ENCODE results near the gene NDC1.
"Not testable (repeated sequence)": the region's sequence is repeated elsewhere in the genome, so short reads cannot be mapped to it uniquely, and the experiment has no call there.

NDC1 gene

DNA sequence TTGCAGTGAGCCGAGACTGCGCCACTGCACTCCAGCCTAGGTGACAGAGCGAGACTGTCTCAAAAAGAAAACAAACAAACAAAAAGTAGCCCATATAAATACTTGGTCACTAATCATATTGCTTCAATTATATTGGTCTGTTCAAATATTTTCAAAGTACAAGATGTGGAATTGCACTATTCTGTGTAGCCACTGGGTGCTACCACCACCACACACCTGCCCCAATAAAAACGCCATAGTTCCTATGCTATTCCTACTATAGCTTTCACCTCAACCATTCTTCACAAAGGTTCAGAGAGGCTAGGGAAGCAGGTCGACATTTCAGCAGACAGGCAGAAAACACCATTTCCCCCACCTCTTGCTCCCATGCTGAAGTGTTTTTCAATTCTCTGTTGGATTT is 16.7 kb downstream of the NDC1 start:
- no peak for DNase-seq

- DNase-seq, result no peak
Measured at GRCh38 chr1:53819387-53819786, 18.7 kb downstream of the NDC1 start.

DNA sequence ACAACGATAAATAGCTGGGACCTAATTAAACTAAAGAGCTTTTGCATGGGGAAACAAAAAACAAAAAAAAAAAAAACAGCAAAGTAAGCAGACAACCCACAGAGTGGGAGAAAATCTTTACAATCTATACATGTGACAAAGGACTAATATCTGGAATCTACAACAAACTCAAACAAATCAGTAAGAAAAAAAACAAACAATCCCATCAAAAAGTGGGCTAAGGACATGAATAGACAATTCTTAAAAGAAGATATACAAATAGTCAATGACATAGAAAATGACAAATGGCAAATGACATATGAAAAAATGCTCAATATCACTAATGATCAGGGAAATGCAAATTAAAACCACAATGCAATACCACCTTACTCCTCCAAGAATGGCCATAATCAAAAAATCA is 21.5 kb downstream of the NDC1 start:
- DNase-seq, result not testable (repeated sequence)

DNA sequence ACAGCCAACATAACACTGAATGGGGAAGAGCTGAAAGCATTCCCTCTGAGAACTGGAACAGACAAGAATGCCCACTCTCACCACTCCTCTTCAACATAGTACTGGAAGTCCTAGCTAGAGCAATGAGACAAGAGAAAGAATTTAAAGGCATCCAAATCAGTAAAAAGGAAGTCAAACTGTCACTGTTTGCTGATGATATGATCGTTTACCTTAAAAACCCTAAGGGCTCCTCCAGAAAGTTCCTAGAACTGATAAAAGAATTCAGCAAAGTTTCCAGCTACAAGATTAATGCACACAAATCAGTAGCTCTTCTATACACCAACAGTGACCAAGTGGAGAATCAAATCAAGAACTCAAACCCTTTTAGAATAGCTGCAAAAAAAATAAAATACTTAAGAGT is 22.6 kb downstream of the NDC1 start:
- not testable (repeated sequence) for DNase-seq

- no peak for DNase-seq
Measured at GRCh38 chr1:53811414-53811851, 26.7 kb downstream of the NDC1 start.

DNA sequence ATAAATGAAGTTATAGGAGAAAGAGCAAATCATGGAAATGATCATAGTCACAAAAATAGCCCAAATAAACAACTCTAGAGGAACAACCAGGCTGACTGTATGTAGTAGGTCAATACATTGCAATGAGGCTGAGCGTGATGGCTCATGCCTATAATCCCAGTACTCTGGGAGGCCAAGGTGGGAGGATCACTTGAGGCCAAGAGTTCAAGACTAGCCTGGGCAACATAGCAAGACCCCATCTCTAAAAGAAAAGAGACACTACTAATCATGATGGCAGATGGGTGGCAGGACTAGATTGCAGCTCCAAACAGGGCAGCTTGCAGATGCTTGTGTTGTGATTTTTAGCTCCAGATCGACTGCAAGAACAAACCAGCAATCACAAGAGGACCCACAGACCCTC is 27.6 kb downstream of the NDC1 start:
- DNase-seq, result no peak

DNA sequence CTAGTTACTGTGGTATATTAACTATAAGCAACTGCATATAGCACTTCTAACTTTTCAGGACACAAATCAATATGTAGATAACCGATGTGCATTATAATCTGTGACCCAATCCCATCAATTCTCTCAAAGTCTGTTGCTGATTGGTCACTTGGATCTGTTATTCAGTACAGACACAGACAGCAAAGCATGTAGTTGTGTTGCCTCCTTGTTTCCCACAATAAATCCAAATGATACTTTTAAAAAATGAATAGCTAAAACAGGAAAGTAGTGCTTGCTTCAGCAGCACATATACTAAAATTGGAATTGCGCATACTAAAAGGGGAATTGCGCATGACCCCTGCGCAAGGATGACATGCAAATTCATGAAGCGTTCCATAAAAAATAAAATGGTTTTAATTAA is 28.1 kb downstream of the NDC1 start:
- DNase-seq, result no peak

GRCh38 chr1:53807916-53808315 is 30.2 kb downstream of the NDC1 start:
- DNase-seq, result no peak

DNA sequence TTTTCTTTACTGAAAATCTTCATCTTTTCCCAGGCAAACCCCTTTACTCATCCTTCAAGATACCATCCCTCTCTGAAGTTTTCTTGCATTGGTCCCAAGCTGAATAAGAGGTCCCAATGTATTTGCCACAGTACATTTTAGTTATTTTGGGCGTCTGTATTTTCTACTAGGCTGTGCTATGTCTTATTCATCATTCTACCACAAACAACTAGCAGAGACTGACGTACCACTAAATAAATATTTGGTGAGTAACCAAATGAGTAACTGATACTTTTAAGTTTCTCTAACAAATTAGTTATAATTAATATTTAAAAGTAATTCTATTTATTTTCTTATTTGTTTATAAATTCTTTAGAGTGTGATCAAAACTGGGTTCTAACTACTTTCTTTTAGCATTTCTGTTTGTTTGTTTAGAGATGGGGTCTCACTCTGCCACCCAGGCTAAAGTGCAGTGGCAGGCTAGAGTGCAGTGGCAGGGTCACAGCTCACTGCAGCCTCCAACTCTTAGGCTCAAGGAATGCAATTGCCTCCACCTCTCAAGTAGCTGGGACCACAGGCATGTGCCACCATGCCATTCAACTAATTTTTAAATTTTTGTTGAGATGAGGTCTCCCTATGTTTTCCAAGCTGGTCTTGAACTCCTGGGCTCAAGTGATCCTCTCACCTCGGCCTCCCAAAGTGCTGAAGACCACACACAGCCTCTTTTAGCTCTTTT is 33.1 kb downstream of the NDC1 start:
- DNase-seq, result no peak

DNA sequence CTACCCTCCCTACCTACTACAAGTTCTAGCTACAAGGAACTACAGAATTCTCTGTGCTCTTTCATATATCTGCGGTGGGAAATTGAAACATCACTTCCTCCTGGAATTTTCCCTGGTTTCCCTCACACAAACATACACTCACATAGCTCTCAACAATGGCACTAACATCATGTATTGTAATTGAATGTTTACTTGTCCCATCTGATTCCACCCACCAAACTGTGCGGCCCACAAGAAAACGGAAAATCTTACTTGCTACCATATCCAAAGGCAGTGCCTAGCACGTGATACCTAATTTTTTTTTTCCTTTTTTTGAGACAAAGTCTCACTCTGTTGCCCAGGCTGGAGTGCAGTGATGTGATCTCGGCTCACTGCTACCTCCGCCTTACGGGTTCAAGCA is 33.9 kb downstream of the NDC1 start:
- no peak for DNase-seq

DNA sequence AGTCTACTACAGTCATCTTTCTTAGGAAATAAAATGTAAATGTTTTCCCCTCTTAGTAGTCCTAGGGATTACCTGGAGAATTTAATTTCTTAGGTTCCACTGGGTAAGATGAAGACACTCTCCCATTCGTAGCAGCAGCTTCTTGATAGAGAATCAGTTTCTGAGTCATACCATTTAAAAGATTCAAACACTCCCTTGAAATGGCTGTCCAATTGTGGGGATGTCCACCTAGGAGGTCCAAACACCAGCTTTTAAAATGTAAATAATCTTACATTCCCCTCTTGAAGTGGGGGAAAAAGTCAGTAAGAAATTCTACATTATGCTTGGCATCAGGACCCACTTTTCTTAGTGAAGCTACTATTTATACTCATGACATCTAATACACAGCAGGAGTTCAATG is 37.5 kb downstream of the NDC1 start:
- DNase-seq, result no peak

DNA sequence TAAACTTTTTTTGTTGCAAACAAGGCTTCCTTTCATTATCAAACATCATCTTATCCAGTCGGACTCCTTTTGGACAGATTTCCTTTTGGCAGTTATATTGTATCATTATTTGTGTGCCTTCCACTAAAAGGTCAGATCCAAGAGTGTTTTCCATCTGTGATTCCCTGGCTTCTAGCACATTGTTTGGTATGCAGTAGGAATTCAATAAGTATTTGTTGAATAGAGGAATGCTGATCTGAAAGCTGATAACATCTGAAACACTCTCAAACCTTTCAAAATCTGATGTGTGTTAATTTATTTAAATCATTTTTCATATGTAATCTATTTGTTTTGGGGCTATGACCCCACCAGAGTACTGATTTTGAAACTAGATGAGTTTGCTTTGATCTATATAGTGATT is 39.0 kb downstream of the NDC1 start:
- no peak for DNase-seq

- no peak for DNase-seq
Measured at GRCh38 chr1:53792806-53793205, 45.3 kb downstream of the NDC1 start.

- no peak for DNase-seq
Measured at GRCh38 chr1:53787655-53788054, 50.4 kb downstream of the NDC1 start.

DNA sequence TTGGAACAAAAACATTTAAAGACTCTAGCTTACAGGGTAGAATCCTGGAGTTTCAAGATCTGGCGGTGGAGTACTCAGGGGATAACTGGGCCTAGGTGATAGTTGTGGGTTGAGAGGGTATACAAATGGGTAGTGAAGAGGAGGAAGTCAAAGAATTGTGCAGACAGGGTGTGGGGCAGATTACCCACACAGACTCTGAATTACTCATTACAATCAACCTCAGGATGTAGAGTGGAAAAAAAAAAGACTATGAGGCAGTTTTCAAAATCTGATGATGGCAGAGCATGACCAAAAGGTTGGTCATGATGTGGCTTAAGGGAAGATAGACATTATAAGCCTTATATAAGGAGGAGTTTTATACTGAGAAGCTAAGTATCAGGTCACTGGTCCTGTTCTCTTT is 55.0 kb downstream of the NDC1 start:
- no peak for DNase-seq

GRCh38 chr1:53781654-53782053 is 56.4 kb downstream of the NDC1 start:
- DNase-seq, result no peak

GRCh38 chr1:53777272-53777671 is 60.8 kb downstream of the NDC1 start:
- no peak for DNase-seq

DNA sequence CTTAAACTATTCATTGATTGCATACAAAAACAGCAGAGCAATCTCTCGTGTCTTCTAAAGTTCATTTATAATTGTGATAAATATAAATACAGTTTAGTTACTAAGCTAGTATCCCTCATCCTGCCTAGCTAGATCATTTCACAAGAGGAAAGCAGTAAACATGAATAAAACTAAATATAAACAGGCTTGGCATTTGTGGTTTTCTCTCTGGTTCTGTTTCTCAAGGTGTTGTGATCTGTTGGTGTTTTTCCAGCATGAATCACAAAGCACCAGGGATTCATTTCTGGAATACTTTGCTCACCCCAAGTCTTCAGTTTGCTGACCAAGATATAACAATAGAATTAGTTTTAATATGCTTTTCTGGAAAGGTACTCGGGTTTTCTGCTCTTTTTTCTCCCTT is 66.4 kb downstream of the NDC1 start:
- no peak for DNase-seq

DNA sequence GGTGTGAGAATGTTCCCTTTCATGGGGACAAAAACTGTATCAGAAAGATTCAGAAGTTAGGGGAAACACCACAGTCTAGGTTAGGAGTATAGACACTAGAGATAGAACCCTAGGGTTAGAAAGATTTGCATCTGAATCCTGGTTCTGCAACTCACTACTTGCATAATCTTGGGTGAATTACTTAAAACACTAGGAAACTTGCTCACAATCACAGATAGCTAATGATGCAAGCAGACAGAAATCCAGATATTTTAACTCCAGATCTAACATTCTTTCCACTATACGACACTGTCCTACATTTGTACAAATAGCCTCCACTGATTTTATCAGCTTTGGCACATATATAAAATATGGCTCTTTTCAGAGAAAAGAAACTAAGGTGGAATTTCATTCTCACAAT is 68.3 kb downstream of the NDC1 start:
- no peak for DNase-seq

- DNase-seq, result no peak
Measured at GRCh38 chr1:53769184-53769583, 68.9 kb downstream of the NDC1 start.

GRCh38 chr1:53766831-53767405 is 71.2 kb downstream of the NDC1 start:
- DNase-seq, result no peak

DNA sequence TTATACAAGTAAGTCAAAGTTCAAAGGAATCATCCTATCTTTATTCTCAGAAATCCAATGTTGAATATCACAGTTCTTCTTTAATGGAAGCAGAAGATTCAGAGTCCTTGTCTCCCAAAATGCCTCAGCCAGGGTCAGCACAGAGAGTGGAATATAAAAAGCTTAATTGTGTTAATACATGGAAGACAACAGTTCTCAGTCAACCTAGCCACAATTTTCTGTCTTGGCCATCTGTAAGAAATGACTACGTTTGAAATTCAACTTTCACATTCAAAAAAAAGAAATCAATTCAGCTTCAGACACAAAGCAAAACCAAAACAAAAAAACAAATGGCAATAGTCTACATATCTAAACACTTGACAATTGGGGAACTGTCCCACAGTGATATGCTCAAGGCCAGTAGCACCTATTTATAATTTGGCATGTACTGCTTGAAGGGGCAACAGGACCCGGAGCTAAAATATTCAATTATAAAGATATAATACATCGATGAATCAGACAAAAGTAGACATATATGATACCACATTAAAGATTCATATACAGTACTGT is 71.8 kb downstream of the NDC1 start:
- DNase-seq, result no peak

- no peak for DNase-seq
Measured at GRCh38 chr1:53765657-53766056, 72.4 kb downstream of the NDC1 start.

- no peak for DNase-seq
Measured at GRCh38 chr1:53763911-53764310, 74.2 kb downstream of the NDC1 start.

DNA sequence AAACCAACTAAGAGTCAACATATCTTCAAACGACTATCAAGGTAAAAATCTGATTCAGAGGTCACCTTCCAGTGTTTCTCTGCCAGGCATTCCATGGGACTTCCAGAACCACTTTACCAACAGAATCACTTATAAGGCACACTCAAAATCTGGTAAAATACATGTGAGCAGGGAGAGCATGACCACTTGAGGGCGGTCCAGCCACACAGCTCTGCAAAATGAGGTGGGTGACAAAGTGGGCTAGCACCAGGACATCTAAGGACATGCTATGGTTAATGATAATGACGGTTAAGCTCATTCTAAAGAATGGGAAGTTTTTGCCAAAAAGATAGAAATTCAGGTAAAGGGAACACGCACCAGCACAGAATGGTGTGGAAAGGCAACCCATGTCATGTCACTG is 74.6 kb downstream of the NDC1 start:
- DNase-seq, result no peak
